ENCODE results near the gene PLPPR5.

GRCh38 chr1:98908980-98909379, 95.7 kb downstream of the PLPPR5 start:
- TF ChIP-seq POLR2A (IDR thresholded peaks at IDR 0.05; ENCODE audit: low read depth) (no peak), POLR2AphosphoS5 (IDR thresholded peaks at IDR 0.05) (no peak), EP300 (IDR thresholded peaks at IDR 0.05) (no peak)
- TF ChIP-seq, protein P1, sequence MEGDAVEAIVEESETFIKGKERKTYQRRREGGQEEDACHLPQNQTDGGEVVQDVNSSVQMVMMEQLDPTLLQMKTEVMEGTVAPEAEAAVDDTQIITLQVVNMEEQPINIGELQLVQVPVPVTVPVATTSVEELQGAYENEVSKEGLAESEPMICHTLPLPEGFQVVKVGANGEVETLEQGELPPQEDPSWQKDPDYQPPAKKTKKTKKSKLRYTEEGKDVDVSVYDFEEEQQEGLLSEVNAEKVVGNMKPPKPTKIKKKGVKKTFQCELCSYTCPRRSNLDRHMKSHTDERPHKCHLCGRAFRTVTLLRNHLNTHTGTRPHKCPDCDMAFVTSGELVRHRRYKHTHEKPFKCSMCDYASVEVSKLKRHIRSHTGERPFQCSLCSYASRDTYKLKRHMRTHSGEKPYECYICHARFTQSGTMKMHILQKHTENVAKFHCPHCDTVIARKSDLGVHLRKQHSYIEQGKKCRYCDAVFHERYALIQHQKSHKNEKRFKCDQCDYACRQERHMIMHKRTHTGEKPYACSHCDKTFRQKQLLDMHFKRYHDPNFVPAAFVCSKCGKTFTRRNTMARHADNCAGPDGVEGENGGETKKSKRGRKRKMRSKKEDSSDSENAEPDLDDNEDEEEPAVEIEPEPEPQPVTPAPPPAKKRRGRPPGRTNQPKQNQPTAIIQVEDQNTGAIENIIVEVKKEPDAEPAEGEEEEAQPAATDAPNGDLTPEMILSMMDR (IDR thresholded peaks at IDR 0.05) = no peak
